Kidney (tissue), 14 donors: Measurements from ENCODE around the gene BAG5. TPM values are rescaled to one million over a fixed set of nuclear protein-coding genes. Genes with fewer than 3 reads are reported as not detected.

Experiments used
- DNase-seq, 5 donors: peaks; one replicate each; pipeline ENCODE4 v3.0.0-alpha.2; 2013 to 2020
- FAIRE-seq: peaks from 2 replicates; lab custom pipeline; 2012; peaks lifted over from hg19 to GRCh38; lab: Jason Lieb, UNC
- H3K27ac ChIP-seq, 2 donors: one replicate each; pipeline ENCODE4 v1.7.0; 2013; ENCODE audit warnings: low read depth in 2 of 2, low read length in 2 of 2, inconsistent platforms in 1 of 2
- H3K27me3 ChIP-seq: one replicate; pipeline ENCODE4 v1.7.1; 2013; ENCODE audit warnings: low read length, inconsistent platforms; ENCODE audit not compliant: control insufficient read depth, insufficient read depth
- H3K36me3 ChIP-seq, 3 donors: one replicate each; pipeline versions ENCODE4 v1.7.0 to v1.7.1; 2013; ENCODE audit warnings: low read length in 3 of 3, control low read depth in 1 of 3, inconsistent platforms in 1 of 3; ENCODE audit not compliant: insufficient read depth in 3 of 3, control insufficient read depth in 2 of 3
- H3K4me1 ChIP-seq, 3 donors: one replicate each; pipeline versions ENCODE4 v1.7.0 to v1.7.1; 2013; ENCODE audit warnings: low read length in 3 of 3, inconsistent platforms in 1 of 3, low read depth in 1 of 3; ENCODE audit not compliant: control insufficient read depth in 2 of 3, insufficient read depth in 2 of 3
- H3K4me3 ChIP-seq, 3 donors: one replicate each; pipeline versions ENCODE4 v1.7.0 to v1.8.1; 2013; ENCODE audit warnings: low read length in 3 of 3, control low read depth in 1 of 3, inconsistent platforms in 1 of 3
- H3K9ac ChIP-seq, 3 donors: one replicate each; pipeline versions ENCODE4 v1.7.0 to v1.7.1; 2013; ENCODE audit warnings: low read length in 3 of 3, control low read depth in 1 of 3, inconsistent platforms in 1 of 3
- H3K9me3 ChIP-seq, 3 donors: one replicate each; pipeline versions ENCODE4 v1.7.0 to v1.7.1; 2013; ENCODE audit warnings: low read length in 3 of 3, control low read depth in 1 of 3, inconsistent platforms in 1 of 3; ENCODE audit not compliant: control insufficient read depth in 2 of 3, insufficient read depth in 1 of 3
- CTCF ChIP-seq: IDR thresholded peaks from 3 replicates; pipeline ENCODE4 v1.5.1; 2012; ENCODE audit warnings: mild to moderate bottlenecking, moderate library complexity, borderline replicate concordance; ENCODE audit not compliant: insufficient read depth; ENCODE audit errors: extremely low read depth
- intact Hi-C: fragments of 100-400 bp; cut with DNase I; formaldehyde crosslinking; loops from one replicate; pipeline ENCODE4 v1.11.1; 2022
- polyA plus RNA-seq: library from polyadenylated mRNA; stranded (reverse); fragments of 350-450 nt; fragmentation: Illumina TruSeq; extraction: RNeasy Lipid Tissue Mini Kit (QIAGEN cat#74804); gene quantifications from one replicate; pipeline ENCODE4 v1.2.3, GENCODE V29; 2014; ENCODE audit warnings: low read depth, low replicate concordance; ENCODE audit not compliant: insufficient read depth
- total RNA-seq: library from RNA; stranded (reverse); fragmentation: NEBNext Ultra II Directional; extraction: Animal tissue kit (Norgen Biotek cat#: 25700); gene quantifications from one replicate; pipeline ENCODE4 v1.2.1, GENCODE V29; 2021
- donor health status: control.
- donor health status: control.
- donor health status: control.
- donor health status: control.
- donor health status: control.
- donor health status: DM: yes; HTN: yes; CAD: no.
- donor health status: Normal renal cell carcinoma (clear cell type).

Gene BAG5
- total and polyA plus RNA-seq, 2 donors from 2014 or later, result 17.1 to 64.5 TPM

GRCh38 chr14:103562179-103562428, 353 bp downstream of the BAG5 start:
- peak overlapping the region; percentile 93 for H3K27ac ChIP-seq
- peak overlapping the region; percentile 47 to 77 (median 61) for H3K9ac ChIP-seq
- H3K27me3 ChIP-seq, result no peaks in the 10 kb centered on the region
- intact Hi-C loops, result no loop called here
- FAIRE-seq (no peak), DNase-seq (no peak)
- no peaks in the 10 kb centered on the region for H3K9me3 ChIP-seq
- H3K4me3 ChIP-seq, result peak overlapping the region; percentile 70 to 87 (median 86)
- H3K4me1 ChIP-seq, result peaks cover 7 to 28% (median 20%) of the 10 kb centered on the region in 3 donors
- H3K36me3 ChIP-seq, result peaks cover 0 to 18% (median 7%) of the 10 kb centered on the region in 3 donors
- no peak for TF ChIP-seq CTCF

- intact Hi-C loops, result no loop called here
- DNase-seq, result peak; percentile 36 to 80 (median 54)
Measured at GRCh38 chr14:103561381-103562178, 877 bp downstream of the BAG5 start.

GRCh38 chr14:103560691-103561090, 1.8 kb downstream of the BAG5 start:
- FAIRE-seq, result no peak
- peak overlapping the region in 1 of 3 donors; percentile 77 for H3K9ac ChIP-seq

More at GRCh38 chr14:103561381-103562178, 877 bp downstream of the BAG5 start:
- H3K27me3 ChIP-seq, result no peaks in the 10 kb centered on the region
- peaks cover 0 to 18% (median 7%) of the 10 kb centered on the region in 3 donors for H3K36me3 ChIP-seq
- H3K9ac ChIP-seq, result peak overlapping the region; percentile 47 to 77 (median 61)
- H3K27ac ChIP-seq, result peak overlapping the region; percentile 93
- H3K9me3 ChIP-seq, result no peaks in the 10 kb centered on the region
- H3K4me1 ChIP-seq, result peaks cover 7 to 28% (median 20%) of the 10 kb centered on the region in 3 donors
- peak overlapping the region; percentile 70 to 87 (median 86) for H3K4me3 ChIP-seq
- no peak for FAIRE-seq
- TF ChIP-seq CTCF, result no peak

More at GRCh38 chr14:103560691-103561090, 1.8 kb downstream of the BAG5 start:
- H3K4me3 ChIP-seq, result peak overlapping the region in 1 of 3 donors; percentile 86
- no peaks in the 10 kb centered on the region for H3K9me3 ChIP-seq
- no peak for DNase-seq
- intact Hi-C loops, result no loop called here
- peaks cover 7 to 28% (median 20%) of the 10 kb centered on the region in 3 donors for H3K4me1 ChIP-seq
- peak overlapping the region in 1 of 2 donors; percentile 29 for H3K27ac ChIP-seq
- H3K36me3 ChIP-seq, result peaks cover 0 to 18% (median 7%) of the 10 kb centered on the region in 3 donors
- H3K27me3 ChIP-seq, result no peaks in the 10 kb centered on the region
- TF ChIP-seq CTCF, result no peak
